ENCODE data around the gene TMEM9.

TMEM9 gene

GRCh38 chr1:201175820-201176500, 21.7 kb upstream of the TMEM9 start:
- no peak for TF ChIP-seq CTCF (conservative IDR thresholded peaks at IDR 0.05; ENCODE audit: low read length)
- H3K4me3 ChIP-seq (ENCODE audit: low read length) = no peak overlapping the region
- DNase-seq (ENCODE audit: low read depth) = no peak

DNA sequence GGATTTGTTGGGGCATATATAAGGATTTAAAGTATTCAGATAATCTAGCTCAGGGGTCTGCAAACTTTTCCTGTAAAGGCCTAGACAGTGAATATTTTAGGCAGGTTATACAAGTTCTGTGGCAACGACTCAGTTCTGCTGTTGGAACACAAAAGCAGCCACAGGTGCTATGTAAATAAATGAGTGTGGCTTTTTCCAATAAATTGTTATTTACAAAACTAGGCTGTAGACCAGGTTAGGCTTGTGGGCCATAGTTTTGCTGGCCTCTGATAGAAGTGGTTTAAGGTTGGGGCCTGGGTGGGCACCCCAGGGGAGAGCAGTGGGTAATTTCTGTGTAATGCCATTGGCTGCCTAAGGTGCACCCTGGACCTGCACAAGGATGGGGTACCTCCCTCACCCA, 19.5 kb upstream of the TMEM9 start:
- no peak overlapping the region for H3K4me3 ChIP-seq (ENCODE audit: low read length)
- no peak for TF ChIP-seq CTCF (conservative IDR thresholded peaks at IDR 0.05; ENCODE audit: low read length)
- DNase-seq (ENCODE audit: low read depth) = no peak

GRCh38 chr1:201172999-201173610, 18.8 kb upstream of the TMEM9 start:
- no peak for TF ChIP-seq CTCF (conservative IDR thresholded peaks at IDR 0.05; ENCODE audit: low read length)
- peak; percentile 13 for DNase-seq (ENCODE audit: low read depth)
- H3K4me3 ChIP-seq (ENCODE audit: low read length) = no peak overlapping the region

GRCh38 chr1:201172326-201172725, 18.1 kb upstream of the TMEM9 start:
- no peak overlapping the region for H3K4me3 ChIP-seq (ENCODE audit: low read length)
- no peak for TF ChIP-seq CTCF (conservative IDR thresholded peaks at IDR 0.05; ENCODE audit: low read length)
- DNase-seq (ENCODE audit: low read depth) = no peak

DNA sequence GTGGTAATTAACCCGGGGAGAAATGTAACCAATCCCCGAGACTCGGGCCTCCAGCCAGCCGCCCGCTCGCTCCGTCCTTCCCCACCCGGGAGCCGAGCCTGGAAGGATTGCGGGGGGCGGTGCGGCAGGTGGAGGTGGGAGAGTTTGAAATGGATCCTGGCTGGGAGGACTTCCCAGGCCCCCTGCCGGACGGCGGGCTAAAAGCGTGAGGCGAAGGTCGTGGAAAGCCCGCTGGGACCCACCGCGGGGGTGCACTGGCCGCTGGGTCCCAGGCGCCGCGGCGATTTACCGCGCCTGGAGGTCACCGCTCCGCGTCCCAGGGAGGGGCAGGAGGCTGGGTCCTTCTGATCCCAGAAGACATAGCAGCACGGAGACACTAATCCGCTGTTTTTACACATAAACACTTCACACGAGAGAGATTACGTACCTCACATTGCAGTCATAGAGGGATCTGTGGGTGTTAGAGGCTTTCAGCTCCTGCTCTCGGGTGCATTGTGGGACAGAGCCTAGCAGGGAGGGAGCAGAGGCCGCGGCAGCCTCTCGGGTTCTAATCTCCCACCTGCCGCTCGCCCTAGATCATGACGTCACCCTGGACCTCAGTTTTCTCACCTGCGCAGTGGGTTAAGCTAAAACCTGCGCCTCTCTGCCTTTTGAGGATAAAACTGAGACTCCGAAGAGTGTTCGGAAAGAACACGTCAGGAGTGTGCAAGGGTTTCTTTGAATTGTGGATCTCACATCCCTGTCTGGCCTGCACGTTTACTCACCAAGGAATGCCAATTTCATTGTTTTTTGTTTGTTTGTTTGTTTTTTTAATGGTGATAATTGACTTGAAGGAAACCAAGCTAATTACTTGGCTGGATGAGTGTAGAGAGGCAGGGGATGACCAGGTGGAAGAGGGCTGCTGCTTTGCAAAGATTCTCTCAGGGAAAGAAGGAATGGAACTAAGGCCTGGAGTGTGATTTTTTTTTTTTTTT, 17.1 kb upstream of the TMEM9 start:
- DNase-seq (ENCODE audit: low read depth) = peak; percentile 51
- H3K4me3 ChIP-seq (ENCODE audit: low read length) = peak overlapping the region; percentile 77
- TF ChIP-seq CTCF (conservative IDR thresholded peaks at IDR 0.05; ENCODE audit: low read length) = peak; percentile 35

- TF ChIP-seq CTCF (conservative IDR thresholded peaks at IDR 0.05; ENCODE audit: low read length) = no peak
- H3K4me3 ChIP-seq (ENCODE audit: low read length) = peak overlapping the region; percentile 77
- peak; percentile 93 for DNase-seq (ENCODE audit: low read depth)
Observed at GRCh38 chr1:201170533-201171062, 16.3 kb upstream of the TMEM9 start.
